GM08714 (cell line): Measurements from ENCODE around the gene CRTAC1.

Experiments
- H3K4me3 ChIP-seq: fragments of 200-500 bp; sonication (Bioruptor generic); 2 replicates; pipeline ENCODE4 v1.5.1; 2014; ENCODE audit warnings: mild to moderate bottlenecking, low read length, inconsistent platforms
- ZNF274 ChIP-seq: IDR thresholded peaks from 2 replicates; pipeline ENCODE4 v1.6.1; 2012; ENCODE audit warnings: mild to moderate bottlenecking, low read depth, low read length

The CRTAC1 gene

GRCh38 chr10:98013776-98014175, 16.6 kb downstream of the CRTAC1 start:
- no peak overlapping the region for H3K4me3 ChIP-seq
- TF ChIP-seq ZNF274 = no peak

GRCh38 chr10:98013122-98013521, 17.3 kb downstream of the CRTAC1 start:
- TF ChIP-seq ZNF274 = no peak
- H3K4me3 ChIP-seq = no peak overlapping the region

GRCh38 chr10:98012644-98013043, 17.8 kb downstream of the CRTAC1 start:
- no peak for TF ChIP-seq ZNF274

GRCh38 chr10:98010939-98011685, 19.3 kb downstream of the CRTAC1 start:
- no peak overlapping the region for H3K4me3 ChIP-seq
- no peak for TF ChIP-seq ZNF274

More at GRCh38 chr10:98012644-98013043, 17.8 kb downstream of the CRTAC1 start:
- H3K4me3 ChIP-seq = no peak overlapping the region

GRCh38 chr10:98006266-98006665, 24.2 kb downstream of the CRTAC1 start:
- no peak for TF ChIP-seq ZNF274
- H3K4me3 ChIP-seq = no peak overlapping the region

- TF ChIP-seq ZNF274 = no peak
- no peak overlapping the region for H3K4me3 ChIP-seq
These were observed 28.7 kb downstream of the CRTAC1 start for GRCh38 chr10:98001736-98002135.

GRCh38 chr10:98000346-98000745, 30.1 kb downstream of the CRTAC1 start:
- no peak for TF ChIP-seq ZNF274
- no peak overlapping the region for H3K4me3 ChIP-seq

- no peak for TF ChIP-seq ZNF274
- H3K4me3 ChIP-seq = no peak overlapping the region
These were observed 30.5 kb downstream of the CRTAC1 start for GRCh38 chr10:97999923-98000248.

GRCh38 chr10:97999066-97999922, 31.1 kb downstream of the CRTAC1 start:
- no peak for TF ChIP-seq ZNF274
- H3K4me3 ChIP-seq = no peak overlapping the region

- no peak for TF ChIP-seq ZNF274
These were observed 38.5 kb downstream of the CRTAC1 start for GRCh38 chr10:97991871-97992270.

GRCh38 chr10:97981816-97982215, 48.6 kb downstream of the CRTAC1 start:
- H3K4me3 ChIP-seq = no peak overlapping the region
- TF ChIP-seq ZNF274 = no peak

More at GRCh38 chr10:97991871-97992270, 38.5 kb downstream of the CRTAC1 start:
- no peak overlapping the region for H3K4me3 ChIP-seq

- TF ChIP-seq ZNF274 = no peak
- no peak overlapping the region for H3K4me3 ChIP-seq
These were observed 52.7 kb downstream of the CRTAC1 start for GRCh38 chr10:97977673-97978072.

GRCh38 chr10:97975598-97975997, 54.8 kb downstream of the CRTAC1 start:
- no peak overlapping the region for H3K4me3 ChIP-seq

GRCh38 chr10:97974526-97975525, 55.6 kb downstream of the CRTAC1 start:
- H3K4me3 ChIP-seq = no peak overlapping the region
- TF ChIP-seq ZNF274 = no peak

More at GRCh38 chr10:97975598-97975997, 54.8 kb downstream of the CRTAC1 start:
- no peak for TF ChIP-seq ZNF274
